Measurements from ENCODE around the gene PDLIM1. TPM values are rescaled to one million over a fixed set of nuclear protein-coding genes. Genes with fewer than 3 reads are reported as not detected.

PDLIM1 gene
- total RNA-seq, 1 experiment from 2014 or later = 55.6 TPM

- no peaks in the 10 kb centered on the region for H3K9me3 ChIP-seq (replicated peaks)
- no peak within 1 kb of the TSS for H3K4me3 ChIP-seq
- no peak for DNase-seq (ENCODE audit: low read depth in 1 of 2, low spot score in 2 of 2)
- no peaks in the 10 kb centered on the region for H3K27me3 ChIP-seq (replicated peaks)
- H3K36me3 ChIP-seq = no peaks in the 10 kb centered on the region
- no peaks in the 10 kb centered on the region for H3K4me1 ChIP-seq (replicated peaks)
- H3K27ac ChIP-seq = no peak within 1 kb of the TSS
These were observed 96.9 kb downstream of the PDLIM1 start, which contains the start of gene ACSM6 for GRCh38 chr10:95193944-95194343. Gene ACSM6, plus strand, starts transcription at chr10:95194238. Its CDS starts 248 bp downstream, at chr10:95194486.

DNA sequence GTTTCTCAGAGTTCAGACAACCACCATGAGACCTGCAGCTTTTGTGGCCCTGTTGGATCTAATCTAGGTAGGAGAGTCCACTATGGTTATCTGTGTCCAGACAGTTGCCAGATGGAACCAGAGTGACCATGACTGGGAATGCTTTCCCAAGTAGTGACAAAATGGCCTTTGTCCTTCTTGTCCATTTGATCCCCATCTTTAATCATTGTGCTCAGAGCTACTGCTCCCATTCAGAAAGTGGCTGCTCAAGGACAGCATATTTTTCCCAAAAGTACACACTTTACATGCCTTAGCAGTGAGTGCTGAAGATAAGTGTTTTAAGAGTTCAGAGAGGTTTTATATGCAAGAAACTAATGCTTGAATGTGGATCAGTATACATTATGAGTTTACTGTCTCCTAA is 102.2 kb downstream of the PDLIM1 start:
- Histone ChIP-seq H3K27ac (no peak overlapping the region), H3K4me3 (no peak overlapping the region), H3K27me3 (replicated peaks) (no peaks in the 10 kb centered on the region), H3K36me3 (no peaks in the 10 kb centered on the region), H3K4me1 (replicated peaks) (peaks cover 3% of the 10 kb centered on the region), H3K9me3 (replicated peaks) (no peaks in the 10 kb centered on the region)
- no peak for DNase-seq (ENCODE audit: low read depth in 1 of 2, low spot score in 2 of 2)

DNA sequence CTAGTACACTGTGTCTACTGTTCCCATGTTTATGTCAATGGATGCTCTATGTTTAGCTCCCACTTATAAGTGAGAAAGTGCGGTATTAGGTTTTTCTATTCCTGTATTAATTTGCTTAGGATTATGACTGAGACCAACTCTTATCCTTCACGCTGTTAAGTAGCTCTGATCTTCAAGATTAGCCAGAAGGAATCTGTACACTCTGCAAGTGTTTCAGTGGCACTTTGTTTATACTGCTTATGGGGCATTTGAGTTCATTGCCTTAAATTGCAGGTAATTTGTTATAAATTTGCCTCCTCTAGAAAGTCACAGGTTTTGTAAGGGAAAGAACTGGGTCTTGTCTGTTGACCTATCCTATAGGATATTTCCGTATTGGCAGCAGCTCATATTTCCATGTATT is 103.2 kb downstream of the PDLIM1 start:
- DNase-seq (ENCODE audit: low read depth in 1 of 2, low spot score in 2 of 2) = no peak
- H3K27me3 ChIP-seq (replicated peaks) = no peaks in the 10 kb centered on the region
- no peak overlapping the region for H3K4me3 ChIP-seq
- peaks cover 10% of the 10 kb centered on the region for H3K4me1 ChIP-seq (replicated peaks)
- H3K36me3 ChIP-seq = no peaks in the 10 kb centered on the region
- no peak overlapping the region for H3K27ac ChIP-seq
- H3K9me3 ChIP-seq (replicated peaks) = no peaks in the 10 kb centered on the region

Other genes with a start within 250 kb of the PDLIM1 start
- not detected in 2 replicates for gene CYP2C8, start 221.5 kb downstream of the PDLIM1 start, total RNA-seq (2014; rRNA removed; shearing (Covaris generic))
- not detected in 2 replicates for gene ACSM6, start 96.8 kb downstream of the PDLIM1 start, total RNA-seq (2014; rRNA removed; shearing (Covaris generic))